ELR (cell line): ENCODE results near the gene ARHGAP26.

Source experiments
- DNase-seq: peaks from one replicate; pipeline ENCODE4 v3.0.0-alpha.2; 2015; ENCODE audit warnings: low read depth

ARHGAP26 gene

GRCh38 chr5:142872217-142872616, 102.0 kb downstream of the ARHGAP26 start:
- DNase-seq = no peak

- peak; percentile 77 for DNase-seq
Measured at GRCh38 chr5:142872795-142873194, 102.6 kb downstream of the ARHGAP26 start.

- no peak for DNase-seq
Measured at GRCh38 chr5:142873831-142874230, 103.7 kb downstream of the ARHGAP26 start.

GRCh38 chr5:142874540-142874939, 104.4 kb downstream of the ARHGAP26 start:
- DNase-seq = peak; percentile 28

- no peak for DNase-seq
Measured at GRCh38 chr5:142875936-142876335, 105.8 kb downstream of the ARHGAP26 start.

GRCh38 chr5:142876817-142877216, 106.6 kb downstream of the ARHGAP26 start:
- no peak for DNase-seq

- no peak for DNase-seq
Measured at GRCh38 chr5:142878111-142878510, 107.9 kb downstream of the ARHGAP26 start.

- DNase-seq = no peak
Measured at GRCh38 chr5:142878638-142879037, 108.5 kb downstream of the ARHGAP26 start.

GRCh38 chr5:142881076-142881783, 111.1 kb downstream of the ARHGAP26 start:
- peak; percentile 65 for DNase-seq

GRCh38 chr5:142881784-142882126, 111.6 kb downstream of the ARHGAP26 start:
- no peak for DNase-seq

GRCh38 chr5:142883025-142883424, 112.8 kb downstream of the ARHGAP26 start:
- peak; percentile 24 for DNase-seq

GRCh38 chr5:142883438-142883837, 113.3 kb downstream of the ARHGAP26 start:
- no peak for DNase-seq

- DNase-seq = no peak
Measured at GRCh38 chr5:142884029-142884428, 113.9 kb downstream of the ARHGAP26 start.

- peak; percentile 26 for DNase-seq
Measured at GRCh38 chr5:142886211-142886610, 116.0 kb downstream of the ARHGAP26 start.

GRCh38 chr5:142886956-142887355, 116.8 kb downstream of the ARHGAP26 start:
- no peak for DNase-seq

GRCh38 chr5:142888469-142889085, 118.4 kb downstream of the ARHGAP26 start:
- DNase-seq = peak; percentile 71

- DNase-seq = no peak
Measured at GRCh38 chr5:142892021-142892420, 121.8 kb downstream of the ARHGAP26 start.

GRCh38 chr5:142894315-142894714, 124.1 kb downstream of the ARHGAP26 start:
- no peak for DNase-seq

- DNase-seq = peak; percentile 43
Measured at GRCh38 chr5:142894749-142895148, 124.6 kb downstream of the ARHGAP26 start.

GRCh38 chr5:142896325-142897007, 126.3 kb downstream of the ARHGAP26 start:
- DNase-seq = no peak

GRCh38 chr5:142897328-142897727, 127.2 kb downstream of the ARHGAP26 start:
- DNase-seq = no peak

GRCh38 chr5:142900927-142901326, 130.8 kb downstream of the ARHGAP26 start:
- DNase-seq = peak; percentile 61

GRCh38 chr5:142901476-142902185, 131.5 kb downstream of the ARHGAP26 start:
- no peak for DNase-seq
